ENCODE measurements around the gene UGT1A4.
"Not testable (repeated sequence)": the region's sequence is repeated elsewhere in the genome, so short reads cannot be mapped to it uniquely, and the experiment has no call there.

UGT1A4 gene

GRCh38 chr2:233700028-233700635, 18.4 kb upstream of the UGT1A4 start:
- DNase-seq = no peak

GRCh38 chr2:233700842-233701241, 17.7 kb upstream of the UGT1A4 start:
- not testable (repeated sequence) for DNase-seq

GRCh38 chr2:233702238-233702637, 16.3 kb upstream of the UGT1A4 start:
- DNase-seq = no peak

GRCh38 chr2:233705911-233706506, 12.5 kb upstream of the UGT1A4 start:
- DNase-seq = no peak

- DNase-seq = no peak
Observed at GRCh38 chr2:233706720-233707119, 11.8 kb upstream of the UGT1A4 start.

- no peak for DNase-seq
Observed at GRCh38 chr2:233707940-233708644, 10.4 kb upstream of the UGT1A4 start.

- no peak for DNase-seq
Observed at GRCh38 chr2:233708942-233709341, 9.6 kb upstream of the UGT1A4 start.

GRCh38 chr2:233711312-233712008, 7.1 kb upstream of the UGT1A4 start:
- DNase-seq = peak; percentile 45

GRCh38 chr2:233712611-233713261, 5.8 kb upstream of the UGT1A4 start, which contains the start of gene UGT1A5:
Gene UGT1A5, plus strand, starts transcription at chr2:233712907. Its CDS starts 85 bp downstream, at chr2:233712992.
- no peak for DNase-seq

- no peak for DNase-seq
Observed at GRCh38 chr2:233713262-233713615, 5.3 kb upstream of the UGT1A4 start.

GRCh38 chr2:233714121-233714520, 4.4 kb upstream of the UGT1A4 start:
- DNase-seq = no peak

GRCh38 chr2:233728723-233729301, 10.3 kb downstream of the UGT1A4 start, which contains the start of gene UGT1A3:
Gene UGT1A3, plus strand, starts transcription at chr2:233729042. Its CDS starts 85 bp downstream, at chr2:233729127.
- no peak for DNase-seq

GRCh38 chr2:233736868-233737653, 18.5 kb downstream of the UGT1A4 start:
- DNase-seq = not testable (repeated sequence)

GRCh38 chr2:233740870-233741269, 22.3 kb downstream of the UGT1A4 start:
- DNase-seq = no peak

GRCh38 chr2:233743464-233744259, 25.1 kb downstream of the UGT1A4 start:
- DNase-seq = no peak

- no peak for DNase-seq
Observed at GRCh38 chr2:233745073-233745755, 26.7 kb downstream of the UGT1A4 start.

- not testable (repeated sequence) for DNase-seq
Observed at GRCh38 chr2:233745838-233746237, 27.3 kb downstream of the UGT1A4 start.

- no peak for DNase-seq
Observed at GRCh38 chr2:233746475-233747282, 28.1 kb downstream of the UGT1A4 start.

GRCh38 chr2:233747283-233747544, 28.7 kb downstream of the UGT1A4 start:
- DNase-seq = no peak

- not testable (repeated sequence) for DNase-seq
Observed at GRCh38 chr2:233750689-233751088, 32.2 kb downstream of the UGT1A4 start.
